KBM-7 (cell line): Measurements from ENCODE around the gene KCNJ14.

ENCODE experiments used
- DNase-seq: peaks from one replicate; pipeline ENCODE4 v3.0.0-alpha.2; 2015
- in situ Hi-C: fragments of 300-500 bp; cut with MboI; formaldehyde crosslinking; loops from 2 replicates; pipeline ENCODE4 v1.14.3; 2020; ENCODE audit warnings: low sequenced_read_pairs, low pct_unique_long_range_greater_than_20kb, mixed read lengths

The KCNJ14 gene

DNA sequence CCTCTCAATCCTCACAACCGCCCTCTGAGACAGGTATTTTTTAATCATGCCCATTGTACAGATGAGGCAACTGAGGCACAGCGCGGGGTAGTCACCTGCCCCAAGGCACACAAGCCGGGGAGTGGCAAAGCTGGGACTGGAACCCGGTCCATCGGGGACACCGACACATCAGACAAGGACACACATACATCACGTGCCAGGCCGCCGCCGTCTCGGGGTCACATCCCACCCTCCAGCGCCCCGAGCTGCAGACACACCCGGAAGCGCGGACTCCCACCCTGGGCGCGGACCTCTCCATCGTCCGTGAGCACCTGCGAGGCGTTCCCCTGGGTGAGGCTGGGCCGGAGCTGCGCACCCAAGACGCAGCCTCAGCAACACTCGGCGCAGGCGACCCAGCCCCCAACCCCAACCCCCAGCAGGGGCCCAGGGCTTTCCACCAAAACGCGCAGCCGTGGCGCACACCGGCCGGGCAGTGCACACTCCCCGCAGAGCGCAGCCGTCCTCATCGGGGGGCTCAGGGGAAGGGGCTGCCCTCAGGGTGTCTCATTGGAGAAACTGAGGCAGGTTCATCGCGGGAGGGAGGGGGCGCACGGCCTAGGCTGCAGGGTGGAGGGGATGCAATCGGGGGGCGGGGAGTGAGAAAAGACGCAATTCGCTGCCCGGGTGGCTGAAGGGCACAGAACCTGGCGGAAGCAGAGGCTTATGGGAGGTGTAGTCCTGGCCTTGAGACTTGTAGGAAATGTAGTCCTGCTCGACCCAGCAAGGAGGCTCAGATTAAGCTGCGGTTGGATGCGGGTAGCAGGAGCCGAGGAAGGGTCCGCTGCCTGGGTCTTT is 58.1 kb downstream of the KCNJ14 start:
- in situ Hi-C loops, result no loop called here
- DNase-seq, result peak; percentile 71

DNA sequence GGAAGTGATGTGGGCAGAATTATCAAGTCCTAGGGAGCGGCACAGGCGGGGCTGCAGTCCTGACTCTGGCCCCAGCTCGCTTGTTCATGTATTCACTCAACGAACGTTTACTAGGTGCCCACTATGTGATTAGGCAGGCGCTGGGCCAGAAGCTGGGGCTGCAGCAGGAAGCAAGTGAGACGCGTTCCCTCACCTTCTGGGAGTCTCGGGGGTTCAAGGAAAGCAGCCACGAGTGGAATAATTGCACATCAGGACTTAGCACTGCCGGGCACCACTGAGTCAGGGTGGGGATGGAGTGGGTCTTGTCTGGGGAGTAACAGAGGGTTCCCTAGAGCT is 58.7 kb downstream of the KCNJ14 start:
- no peak for DNase-seq
- in situ Hi-C loops, result no loop called here

- DNase-seq, result no peak
- in situ Hi-C loops, result no loop called here
Measured at GRCh38 chr19:48516536-48516935, 61.2 kb downstream of the KCNJ14 start.
